SK-N-SH (cell line): Measurements from ENCODE around the gene SEPTIN2. TPM values are rescaled to one million over a fixed set of nuclear protein-coding genes. Genes with fewer than 3 reads are reported as not detected.

Experiments
- CTCF ChIA-PET: fragments of 300-600, 350-600 bp; formaldehyde crosslinking; extraction: SDS; loops from one replicate; lab custom pipeline; 2021; lab: Yijun Ruan, JAX
- POLR2A ChIA-PET: fragments of 350-600 bp; sonication (Branson Sonifier 250); formaldehyde crosslinking; extraction: SDS; loops from one replicate; lab custom pipeline; 2020; ENCODE audit warnings: antibody characterized with exemption, inconsistent platforms; lab: Yijun Ruan, JAX
- DNase-seq: peaks from one replicate; pipeline ENCODE4 v3.0.0; 2012
- H2AFZ ChIP-seq: fragments of 200-600 bp; sonication (generic); 2 replicates; pipeline ENCODE4 v1.8.1; 2016; ENCODE audit warnings: antibody characterized with exemption, mild to moderate bottlenecking, low read depth
- H3F3A ChIP-seq: fragments of 200-600 bp; sonication (generic); replicated peaks from 2 replicates; pipeline ENCODE3; 2016; ENCODE audit warnings: antibody characterized with exemption, mild to moderate bottlenecking; ENCODE audit not compliant: insufficient read depth
- H3K27ac ChIP-seq, 2 experiments: fragments of 200-500 bp in 1 of 2; fragments of 200-600 bp in 1 of 2; sonication (Bioruptor generic) in 1 of 2; sonication (generic), shearing (Covaris generic) in 1 of 2; 2 replicates each; pipeline versions ENCODE4 v1.5.1 to v1.6.1; 2014 to 2016; ENCODE audit warnings: low read depth in 2 of 2, inconsistent platforms in 1 of 2, low read length in 1 of 2, mild to moderate bottlenecking in 1 of 2, mixed read lengths in 1 of 2
- H3K27me3 ChIP-seq: fragments of 200-600 bp; sonication (generic), shearing (Covaris generic); 2 replicates; pipeline ENCODE4 v1.6.1; 2016; ENCODE audit warnings: mixed run types; ENCODE audit not compliant: insufficient read depth
- H3K36me3 ChIP-seq, 2 experiments: fragments of 200-500 bp in 1 of 2; fragments of 200-600 bp in 1 of 2; sonication (Bioruptor generic) in 1 of 2; sonication (generic) in 1 of 2; replicated peaks in 1 of 2; 2 replicates each; pipeline versions ENCODE3 to v1.5.1; 2014 to 2016; ENCODE audit warnings: low read length in 1 of 2, mild to moderate bottlenecking in 1 of 2; ENCODE audit not compliant: insufficient read depth in 2 of 2, control insufficient read depth in 1 of 2
- H3K4me1 ChIP-seq, 2 experiments: fragments of 200-500 bp in 1 of 2; fragments of 200-600 bp in 1 of 2; sonication (Bioruptor generic) in 1 of 2; sonication (generic), shearing (Covaris generic) in 1 of 2; 2 replicates each; pipeline versions ENCODE4 v1.5.1 to v1.6.1; 2014 to 2016; ENCODE audit warnings: low read depth in 1 of 2, low read length in 1 of 2, mixed run types in 1 of 2; ENCODE audit not compliant: insufficient read depth in 2 of 2, control insufficient read depth in 1 of 2
- H3K4me2 ChIP-seq: fragments of 200-600 bp; sonication (generic), shearing (Covaris generic); 2 replicates; pipeline ENCODE4 v1.6.1; 2017; ENCODE audit warnings: mixed run types
- H3K4me3 ChIP-seq, 2 experiments: fragments of 200-500 bp in 1 of 2; fragments of 200-600 bp in 1 of 2; sonication (Bioruptor generic) in 1 of 2; sonication (generic), shearing (Covaris generic) in 1 of 2; 2 replicates each; pipeline versions ENCODE4 v1.5.1 to v1.8.1; 2014 to 2016; ENCODE audit warnings: low read depth in 2 of 2, inconsistent platforms in 1 of 2, low read length in 1 of 2, mild to moderate bottlenecking in 1 of 2, mixed read lengths in 1 of 2, moderate library complexity in 1 of 2
- H3K79me2 ChIP-seq: fragments of 200-600 bp; sonication (generic); 2 replicates; pipeline ENCODE4 v1.8.1; 2017; ENCODE audit warnings: mild to moderate bottlenecking; ENCODE audit not compliant: insufficient read depth
- H3K9ac ChIP-seq: fragments of 200-600 bp; sonication (generic); 2 replicates; pipeline ENCODE4 v1.6.1; 2017; ENCODE audit warnings: mixed run types
- H3K9me2 ChIP-seq: fragments of 200-600 bp; sonication (generic); 2 replicates; pipeline ENCODE4 v1.6.1; 2017; ENCODE audit warnings: mixed run types
- H3K9me3 ChIP-seq: fragments of 200-600 bp; sonication (generic); 2 replicates; pipeline ENCODE4 v1.6.1; 2017; ENCODE audit warnings: mixed run types, mild to moderate bottlenecking, moderate library complexity
- H4K20me1 ChIP-seq: fragments of 200-600 bp; sonication (generic); 2 replicates; pipeline ENCODE4 v1.6.1; 2017; ENCODE audit warnings: mild to moderate bottlenecking, mixed run types; ENCODE audit not compliant: insufficient read depth
- CHD2 ChIP-seq: fragments of 150-350 bp; IDR thresholded peaks from 2 replicates; pipeline ENCODE4 v1.6.1; 2018; ENCODE audit warnings: low read length; ENCODE audit not compliant: partially characterized antibody
- FOXJ3 ChIP-seq: sonication (generic); formaldehyde crosslinking; IDR thresholded peaks from 2 replicates; pipeline ENCODE4 v1.5.1; 2020; ENCODE audit warnings: mild to moderate bottlenecking, missing genetic modification reagents
- FOXM1 ChIP-seq: IDR thresholded peaks from 2 replicates; pipeline ENCODE4 v1.4.0; 2012; ENCODE audit warnings: low read depth, mild to moderate bottlenecking
- JUND ChIP-seq: IDR thresholded peaks from 2 replicates; pipeline ENCODE4 v1.4.0; 2012
- MEF2A ChIP-seq: IDR thresholded peaks from 2 replicates; pipeline ENCODE4 v1.4.0; 2012; ENCODE audit warnings: low read depth, borderline replicate concordance
- POLR2AphosphoS5 ChIP-seq: IDR thresholded peaks from 2 replicates; pipeline ENCODE4 v1.6.1; 2012; ENCODE audit warnings: low read depth, low read length
- RAD21 ChIP-seq: IDR thresholded peaks from 2 replicates; pipeline ENCODE4 v1.6.1; 2012; ENCODE audit warnings: mild to moderate bottlenecking, low read length
- REST ChIP-seq: IDR thresholded peaks from 2 replicates; pipeline ENCODE4 v1.6.1; 2012; ENCODE audit warnings: mild to moderate bottlenecking, low read depth, low read length, moderate library complexity
- RXRA ChIP-seq: IDR thresholded peaks from 2 replicates; pipeline ENCODE4 v1.4.0; 2012; ENCODE audit warnings: low read depth, mild to moderate bottlenecking, borderline replicate concordance
- SMC3 ChIP-seq: IDR thresholded peaks from 2 replicates; pipeline ENCODE4 v1.6.1; 2012; ENCODE audit warnings: low read depth, low read length, improper control_type of control experiment
- WGBS: methylation state at CpG from one replicate; pipeline ENCODE4 v1.1.6; 2017; ENCODE audit warnings: low lambda C conversion rate; 5-methylcytosine and 5-hydroxymethylcytosine counted together
- polyA plus RNA-seq, 3 experiments: library from polyadenylated mRNA; depleted of rRNA; stranded (reverse); fragments of >200 nt; gene quantifications; 2 replicates each; pipeline ENCODE4 v1.2.3, GENCODE V29; 2012
- TF ChIP-seq, protein P1 (sequence below): fragments of 150-350 bp; IDR thresholded peaks from 2 replicates; pipeline ENCODE4 v1.6.1; 2017; ENCODE audit warnings: antibody characterized with exemption, low read length, low read depth, borderline replicate concordance
- TF ChIP-seq, protein P2 (sequence below): fragments of 150-350 bp; IDR thresholded peaks from 2 replicates; pipeline ENCODE4 v1.6.1; 2016; ENCODE audit warnings: mild to moderate bottlenecking, low read depth, low read length

Gene SEPTIN2
- polyA plus RNA-seq, 1 of the 3 experiments (the other 2 are of a cell fraction) = 226 TPM

DNA sequence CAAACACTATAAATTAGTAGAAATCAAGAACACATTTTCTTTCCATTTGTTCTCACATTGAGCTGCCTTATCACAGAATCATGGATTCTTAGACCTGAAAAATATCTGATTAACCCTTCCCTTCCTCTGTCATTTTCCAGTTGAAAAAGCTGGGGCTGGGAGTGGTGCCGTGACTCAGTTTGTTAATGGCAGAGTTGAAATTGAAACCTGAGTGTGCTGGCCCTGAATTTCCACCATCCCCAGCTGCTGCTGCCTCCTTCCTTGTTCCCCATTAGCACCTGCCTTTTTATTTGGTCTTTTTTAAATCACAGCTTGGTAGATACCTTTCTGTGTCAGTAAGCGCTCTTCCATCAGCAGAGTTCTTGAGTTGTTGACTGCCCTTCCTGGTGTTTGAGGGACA lies 51.0 kb downstream of the SEPTIN2 start (continued):
- TF ChIP-seq FOXJ3 = no peak
- TF ChIP-seq, all 33 proteins: peak for 0

DNA sequence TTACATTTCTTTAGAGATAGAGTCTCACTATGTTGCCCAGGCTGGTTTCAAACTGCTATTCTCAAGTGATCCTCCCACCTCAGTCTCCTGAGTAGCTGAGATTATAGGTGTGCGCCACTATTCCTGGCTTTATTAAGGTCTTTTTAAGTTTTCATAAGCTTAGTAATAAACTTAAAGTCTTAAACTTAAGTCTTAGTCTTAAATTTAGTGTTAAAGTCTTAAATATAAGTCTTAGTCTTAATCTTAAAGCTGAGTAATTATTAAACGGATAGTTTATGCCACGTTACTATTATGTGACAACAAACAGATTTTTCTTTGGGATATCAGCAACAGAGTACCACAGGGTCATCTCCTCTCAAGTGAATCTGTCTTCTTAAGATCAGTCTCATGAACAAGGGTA lies 52.9 kb downstream of the SEPTIN2 start:
- H3K9ac ChIP-seq = no peak overlapping the region
- peaks cover 0 to 19% of the 10 kb centered on the region in 2 experiments; a peak in 2 of 4 replicates for H3K4me1 ChIP-seq
- no peaks in the 10 kb centered on the region for H3K9me2 ChIP-seq
- H2AFZ ChIP-seq = no peak overlapping the region
- peaks cover 95% of the 10 kb centered on the region for H3K79me2 ChIP-seq
- H3F3A ChIP-seq = no peaks in the 10 kb centered on the region
- H3K36me3 ChIP-seq = peaks cover 3 to 6% of the 10 kb centered on the region in 2 experiments
- ChIA-PET CTCF (interaction anchor here (2.1 kb wide), 1 partner anchor 9 kb away, joined by 8 read pairs; no protein-coding TSS in a partner anchor), POLR2A (no interaction called here)
- no peak for DNase-seq
- WGBS = 95% methylated on average over 3 of the region's 3 CpGs
- H3K9me3 ChIP-seq = no peaks in the 10 kb centered on the region
- no peak overlapping the region for H3K4me2 ChIP-seq
- 0 out of 2 replicates have a peak, but pooled peaks cover 6% of the 10 kb centered on the region for H4K20me1 ChIP-seq
- no peak for TF ChIP-seq REST
- H3K4me3 ChIP-seq = no peak overlapping the region
- H3K27ac ChIP-seq = no peak overlapping the region
- H3K27me3 ChIP-seq = no peaks in the 10 kb centered on the region

DNA sequence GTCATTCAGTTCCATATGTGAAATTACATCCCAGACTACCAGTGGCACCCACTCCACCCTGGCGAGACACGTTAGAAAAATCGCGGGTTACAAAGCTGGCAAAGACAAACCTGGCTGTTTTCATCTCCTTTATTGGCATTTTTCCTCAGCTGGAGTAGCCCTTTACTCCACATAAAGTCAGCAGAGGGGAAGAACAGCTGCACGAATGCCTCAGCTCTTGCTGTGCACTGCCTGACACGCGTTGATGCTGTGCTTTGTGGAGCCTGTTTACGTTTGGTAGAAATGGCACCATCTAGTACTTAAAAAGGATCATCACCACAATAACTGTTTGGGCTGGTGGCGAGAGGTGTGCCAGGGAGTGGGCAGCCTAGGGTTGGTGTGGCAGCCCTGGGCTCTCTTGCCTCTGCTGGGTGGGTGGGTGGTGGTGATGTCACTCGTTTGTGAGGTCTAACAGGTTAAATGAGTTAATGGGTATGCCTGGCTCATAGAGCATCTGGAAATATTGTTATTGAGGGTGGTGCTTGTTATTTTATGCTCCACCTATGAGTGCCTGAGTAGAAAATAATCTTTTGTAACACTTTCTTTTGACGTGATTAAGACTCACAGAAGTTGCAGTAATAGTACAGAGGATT lies 56.8 kb downstream of the SEPTIN2 start:
- ChIA-PET POLR2A (interaction anchor here (1.0 kb wide), 1 partner anchor 58 kb away, joined by 3 read pairs; no protein-coding TSS in a partner anchor), CTCF (interaction anchor here (1.4 kb wide), 1 partner anchor 57 kb away, joined by 3 read pairs; the partner anchor contains the start of genes HDLBP and SEPTIN2)
- Histone ChIP-seq H3K36me3 (peaks cover 3 to 5% of the 10 kb centered on the region in 2 experiments), H3K9me3 (no peaks in the 10 kb centered on the region), H3K4me3 (no peak overlapping the region), H3K79me2 (peaks cover 93% of the 10 kb centered on the region), H3K9me2 (no peaks in the 10 kb centered on the region), H2AFZ (no peak overlapping the region), H4K20me1 (0 out of 2 replicates have a peak, but pooled peaks cover 6% of the 10 kb centered on the region), H3K27ac (peak overlapping the region in 1 of 2 experiments; percentile 39; a peak in 1 of 4 replicates), H3F3A (peaks cover 3% of the 10 kb centered on the region), H3K9ac (no peak overlapping the region), H3K27me3 (no peaks in the 10 kb centered on the region), H3K4me2 (no peak overlapping the region), H3K4me1 (peaks cover 0 to 13% of the 10 kb centered on the region in 2 experiments; a peak in 2 of 4 replicates)
- peak; percentile 42 for DNase-seq
- WGBS = 74% methylated on average over 9 of the region's 11 CpGs
- TF ChIP-seq POLR2AphosphoS5 = no peak
- no peak for TF ChIP-seq SMC3
- no peak for TF ChIP-seq MEF2A
- no peak for TF ChIP-seq CHD2
- TF ChIP-seq FOXJ3 = no peak
- TF ChIP-seq FOXM1 = no peak
- TF ChIP-seq, protein P1, sequence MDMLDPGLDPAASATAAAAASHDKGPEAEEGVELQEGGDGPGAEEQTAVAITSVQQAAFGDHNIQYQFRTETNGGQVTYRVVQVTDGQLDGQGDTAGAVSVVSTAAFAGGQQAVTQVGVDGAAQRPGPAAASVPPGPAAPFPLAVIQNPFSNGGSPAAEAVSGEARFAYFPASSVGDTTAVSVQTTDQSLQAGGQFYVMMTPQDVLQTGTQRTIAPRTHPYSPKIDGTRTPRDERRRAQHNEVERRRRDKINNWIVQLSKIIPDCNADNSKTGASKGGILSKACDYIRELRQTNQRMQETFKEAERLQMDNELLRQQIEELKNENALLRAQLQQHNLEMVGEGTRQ = no peak
- TF ChIP-seq RAD21 = no peak
- TF ChIP-seq RXRA = no peak
- TF ChIP-seq, protein P2, sequence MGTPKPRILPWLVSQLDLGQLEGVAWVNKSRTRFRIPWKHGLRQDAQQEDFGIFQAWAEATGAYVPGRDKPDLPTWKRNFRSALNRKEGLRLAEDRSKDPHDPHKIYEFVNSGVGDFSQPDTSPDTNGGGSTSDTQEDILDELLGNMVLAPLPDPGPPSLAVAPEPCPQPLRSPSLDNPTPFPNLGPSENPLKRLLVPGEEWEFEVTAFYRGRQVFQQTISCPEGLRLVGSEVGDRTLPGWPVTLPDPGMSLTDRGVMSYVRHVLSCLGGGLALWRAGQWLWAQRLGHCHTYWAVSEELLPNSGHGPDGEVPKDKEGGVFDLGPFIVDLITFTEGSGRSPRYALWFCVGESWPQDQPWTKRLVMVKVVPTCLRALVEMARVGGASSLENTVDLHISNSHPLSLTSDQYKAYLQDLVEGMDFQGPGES = no peak
- no peak for TF ChIP-seq JUND
